ENCODE data around the gene IFITM5.

IFITM5 gene

DNA sequence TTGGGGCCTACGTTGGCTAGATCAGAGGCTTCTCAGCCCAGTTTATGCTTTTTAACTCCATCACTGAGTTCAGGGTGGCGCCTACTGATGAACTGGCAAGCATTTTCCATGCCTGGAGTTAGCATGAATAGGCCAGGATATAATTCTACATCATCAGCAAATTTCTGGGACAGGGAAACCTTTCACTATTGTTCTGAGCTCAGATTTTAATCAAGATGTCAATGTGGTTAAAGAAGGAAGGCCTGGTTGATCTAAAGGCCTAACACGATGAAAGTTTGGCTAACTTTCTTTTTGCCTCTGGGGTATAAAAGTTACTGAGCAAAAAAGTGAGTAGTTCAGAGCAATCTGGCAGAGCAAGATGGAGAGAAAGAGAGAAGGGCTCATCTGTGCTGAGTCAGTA is 43.0 kb upstream of the IFITM5 start (continued):
- TF ChIP-seq, protein P1, sequence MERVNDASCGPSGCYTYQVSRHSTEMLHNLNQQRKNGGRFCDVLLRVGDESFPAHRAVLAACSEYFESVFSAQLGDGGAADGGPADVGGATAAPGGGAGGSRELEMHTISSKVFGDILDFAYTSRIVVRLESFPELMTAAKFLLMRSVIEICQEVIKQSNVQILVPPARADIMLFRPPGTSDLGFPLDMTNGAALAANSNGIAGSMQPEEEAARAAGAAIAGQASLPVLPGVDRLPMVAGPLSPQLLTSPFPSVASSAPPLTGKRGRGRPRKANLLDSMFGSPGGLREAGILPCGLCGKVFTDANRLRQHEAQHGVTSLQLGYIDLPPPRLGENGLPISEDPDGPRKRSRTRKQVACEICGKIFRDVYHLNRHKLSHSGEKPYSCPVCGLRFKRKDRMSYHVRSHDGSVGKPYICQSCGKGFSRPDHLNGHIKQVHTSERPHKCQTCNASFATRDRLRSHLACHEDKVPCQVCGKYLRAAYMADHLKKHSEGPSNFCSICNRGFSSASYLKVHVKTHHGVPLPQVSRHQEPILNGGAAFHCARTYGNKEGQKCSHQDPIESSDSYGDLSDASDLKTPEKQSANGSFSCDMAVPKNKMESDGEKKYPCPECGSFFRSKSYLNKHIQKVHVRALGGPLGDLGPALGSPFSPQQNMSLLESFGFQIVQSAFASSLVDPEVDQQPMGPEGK (CRISPR knock-in tag; IDR thresholded peaks at IDR 0.05; ENCODE audit: borderline replicate concordance): no peak
- TF ChIP-seq TOX (CRISPR knock-in tag; IDR thresholded peaks at IDR 0.05; ENCODE audit: borderline replicate concordance) (no peak), SNAI2 (CRISPR knock-in tag; IDR thresholded peaks at IDR 0.05) (no peak), ZNF565 (CRISPR knock-in tag; conservative IDR thresholded peaks at IDR 0.05; ENCODE audit: low read depth) (no peak), OSR1 (CRISPR knock-in tag; IDR thresholded peaks at IDR 0.05) (no peak)

DNA sequence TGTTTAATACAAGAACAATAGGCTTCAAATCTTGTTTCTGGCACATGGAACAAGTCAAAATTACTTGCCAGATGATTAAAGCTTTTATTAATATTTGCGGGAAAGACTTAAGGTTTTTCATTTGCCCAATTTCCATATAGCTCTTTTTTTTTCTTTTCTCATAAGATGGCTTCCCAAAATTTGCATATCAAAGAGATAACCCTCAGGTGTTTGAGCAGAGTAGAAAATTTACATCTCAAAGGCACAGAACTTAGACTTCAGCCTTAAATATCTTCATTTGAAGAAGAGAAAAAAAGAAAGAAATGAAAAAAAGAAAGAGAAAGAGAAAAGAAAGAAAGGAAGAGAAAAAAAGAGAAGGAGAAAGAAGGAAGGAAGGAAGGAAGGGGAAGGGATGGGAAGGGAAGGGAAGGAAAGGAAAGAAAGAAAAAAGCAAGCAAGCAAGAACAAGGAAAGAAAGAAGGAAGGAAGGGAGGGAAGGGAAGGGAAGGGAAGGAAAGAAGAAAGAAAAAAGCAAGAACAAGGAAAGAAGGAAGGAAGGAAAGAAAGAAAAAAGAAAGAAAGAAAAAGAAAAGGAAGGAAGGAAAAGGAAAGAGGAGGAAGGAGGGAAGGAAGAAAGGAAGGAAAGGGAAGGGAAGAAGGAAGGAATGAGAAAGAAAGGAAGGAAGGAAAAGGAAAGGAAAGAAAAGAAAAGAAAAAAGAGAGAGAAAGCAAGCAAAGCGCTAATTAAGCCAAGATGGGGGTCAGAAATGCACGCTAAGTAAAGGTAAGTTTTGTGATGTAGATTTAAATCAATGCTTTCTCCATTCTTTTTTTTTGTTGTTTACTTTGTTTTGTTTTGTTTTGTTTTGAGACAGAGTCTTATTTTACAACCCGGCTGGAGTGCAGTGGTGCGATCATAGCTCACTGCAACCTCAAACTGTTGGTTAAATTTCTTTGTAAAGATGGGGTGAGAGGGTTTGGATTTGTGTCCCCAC is 41.5 kb upstream of the IFITM5 start:
- ATAC-seq: no peak
- TF ChIP-seq CSDC2 (CRISPR knock-in tag; IDR thresholded peaks at IDR 0.05) (no peak), OSR1 (CRISPR knock-in tag; IDR thresholded peaks at IDR 0.05) (no peak), ZC3H10 (CRISPR knock-in tag; IDR thresholded peaks at IDR 0.05) (no peak), ZNF8 (CRISPR knock-in tag; IDR thresholded peaks at IDR 0.05) (no peak), ARNTL (CRISPR knock-in tag; IDR thresholded peaks at IDR 0.05; ENCODE audit: borderline replicate concordance, low read depth) (no peak), ZFP3 (CRISPR knock-in tag; IDR thresholded peaks at IDR 0.05) (no peak), RARB (CRISPR knock-in tag; IDR thresholded peaks at IDR 0.05) (no peak), ZNF565 (CRISPR knock-in tag; conservative IDR thresholded peaks at IDR 0.05; ENCODE audit: low read depth) (no peak), ZNF70 (CRISPR knock-in tag; IDR thresholded peaks at IDR 0.05) (no peak), TCF4 (CRISPR knock-in tag; IDR thresholded peaks at IDR 0.05; ENCODE audit: borderline replicate concordance) (no peak), ESRRG (CRISPR knock-in tag; IDR thresholded peaks at IDR 0.05) (no peak), GLIS3 (CRISPR knock-in tag; IDR thresholded peaks at IDR 0.05) (no peak), TOX (CRISPR knock-in tag; IDR thresholded peaks at IDR 0.05; ENCODE audit: borderline replicate concordance) (no peak), SNAI2 (CRISPR knock-in tag; IDR thresholded peaks at IDR 0.05) (no peak)
- TF ChIP-seq, protein P2, sequence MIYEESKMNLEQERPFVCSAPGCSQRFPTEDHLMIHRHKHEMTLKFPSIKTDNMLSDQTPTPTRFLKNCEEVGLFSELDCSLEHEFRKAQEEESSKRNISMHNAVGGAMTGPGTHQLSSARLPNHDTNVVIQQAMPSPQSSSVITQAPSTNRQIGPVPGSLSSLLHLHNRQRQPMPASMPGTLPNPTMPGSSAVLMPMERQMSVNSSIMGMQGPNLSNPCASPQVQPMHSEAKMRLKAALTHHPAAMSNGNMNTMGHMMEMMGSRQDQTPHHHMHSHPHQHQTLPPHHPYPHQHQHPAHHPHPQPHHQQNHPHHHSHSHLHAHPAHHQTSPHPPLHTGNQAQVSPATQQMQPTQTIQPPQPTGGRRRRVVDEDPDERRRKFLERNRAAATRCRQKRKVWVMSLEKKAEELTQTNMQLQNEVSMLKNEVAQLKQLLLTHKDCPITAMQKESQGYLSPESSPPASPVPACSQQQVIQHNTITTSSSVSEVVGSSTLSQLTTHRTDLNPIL (CRISPR knock-in tag; IDR thresholded peaks at IDR 0.05; ENCODE audit: low read depth): no peak
- TF ChIP-seq, protein P3, sequence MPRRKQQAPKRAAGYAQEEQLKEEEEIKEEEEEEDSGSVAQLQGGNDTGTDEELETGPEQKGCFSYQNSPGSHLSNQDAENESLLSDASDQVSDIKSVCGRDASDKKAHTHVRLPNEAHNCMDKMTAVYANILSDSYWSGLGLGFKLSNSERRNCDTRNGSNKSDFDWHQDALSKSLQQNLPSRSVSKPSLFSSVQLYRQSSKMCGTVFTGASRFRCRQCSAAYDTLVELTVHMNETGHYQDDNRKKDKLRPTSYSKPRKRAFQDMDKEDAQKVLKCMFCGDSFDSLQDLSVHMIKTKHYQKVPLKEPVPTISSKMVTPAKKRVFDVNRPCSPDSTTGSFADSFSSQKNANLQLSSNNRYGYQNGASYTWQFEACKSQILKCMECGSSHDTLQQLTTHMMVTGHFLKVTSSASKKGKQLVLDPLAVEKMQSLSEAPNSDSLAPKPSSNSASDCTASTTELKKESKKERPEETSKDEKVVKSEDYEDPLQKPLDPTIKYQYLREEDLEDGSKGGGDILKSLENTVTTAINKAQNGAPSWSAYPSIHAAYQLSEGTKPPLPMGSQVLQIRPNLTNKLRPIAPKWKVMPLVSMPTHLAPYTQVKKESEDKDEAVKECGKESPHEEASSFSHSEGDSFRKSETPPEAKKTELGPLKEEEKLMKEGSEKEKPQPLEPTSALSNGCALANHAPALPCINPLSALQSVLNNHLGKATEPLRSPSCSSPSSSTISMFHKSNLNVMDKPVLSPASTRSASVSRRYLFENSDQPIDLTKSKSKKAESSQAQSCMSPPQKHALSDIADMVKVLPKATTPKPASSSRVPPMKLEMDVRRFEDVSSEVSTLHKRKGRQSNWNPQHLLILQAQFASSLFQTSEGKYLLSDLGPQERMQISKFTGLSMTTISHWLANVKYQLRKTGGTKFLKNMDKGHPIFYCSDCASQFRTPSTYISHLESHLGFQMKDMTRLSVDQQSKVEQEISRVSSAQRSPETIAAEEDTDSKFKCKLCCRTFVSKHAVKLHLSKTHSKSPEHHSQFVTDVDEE (CRISPR knock-in tag; IDR thresholded peaks at IDR 0.05): no peak
- TF ChIP-seq, protein P4, sequence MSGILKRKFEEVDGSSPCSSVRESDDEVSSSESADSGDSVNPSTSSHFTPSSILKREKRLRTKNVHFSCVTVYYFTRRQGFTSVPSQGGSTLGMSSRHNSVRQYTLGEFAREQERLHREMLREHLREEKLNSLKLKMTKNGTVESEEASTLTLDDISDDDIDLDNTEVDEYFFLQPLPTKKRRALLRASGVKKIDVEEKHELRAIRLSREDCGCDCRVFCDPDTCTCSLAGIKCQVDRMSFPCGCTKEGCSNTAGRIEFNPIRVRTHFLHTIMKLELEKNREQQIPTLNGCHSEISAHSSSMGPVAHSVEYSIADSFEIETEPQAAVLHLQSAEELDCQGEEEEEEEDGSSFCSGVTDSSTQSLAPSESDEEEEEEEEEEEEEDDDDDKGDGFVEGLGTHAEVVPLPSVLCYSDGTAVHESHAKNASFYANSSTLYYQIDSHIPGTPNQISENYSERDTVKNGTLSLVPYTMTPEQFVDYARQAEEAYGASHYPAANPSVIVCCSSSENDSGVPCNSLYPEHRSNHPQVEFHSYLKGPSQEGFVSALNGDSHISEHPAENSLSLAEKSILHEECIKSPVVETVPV (CRISPR knock-in tag; IDR thresholded peaks at IDR 0.05): no peak

DNA sequence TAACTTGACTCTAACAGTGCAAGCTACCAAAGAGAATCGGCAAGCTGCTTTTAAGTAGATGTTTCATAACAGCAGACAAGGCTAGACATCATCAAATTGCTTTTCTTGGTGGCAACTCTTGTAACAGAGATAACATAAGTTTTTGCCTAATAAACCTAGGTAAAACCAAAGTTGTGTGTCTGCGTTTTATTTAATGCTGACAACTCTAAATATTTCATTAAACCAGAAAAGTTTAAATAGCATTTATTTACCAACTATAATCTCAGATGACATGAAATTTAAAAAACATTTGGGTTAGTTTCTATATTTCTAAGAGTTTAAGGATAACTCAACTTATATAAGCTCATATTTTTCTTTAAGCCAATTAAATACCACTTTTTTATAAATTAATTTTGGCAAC is 40.6 kb upstream of the IFITM5 start:
- no peak for ATAC-seq
- no peak for TF ChIP-seq GLIS3 (CRISPR knock-in tag; IDR thresholded peaks at IDR 0.05)
- TF ChIP-seq TOX (CRISPR knock-in tag; IDR thresholded peaks at IDR 0.05; ENCODE audit: borderline replicate concordance): no peak
- TF ChIP-seq BACH2 (CRISPR knock-in tag; IDR thresholded peaks at IDR 0.05; ENCODE audit: borderline replicate concordance): no peak
- TF ChIP-seq, protein P3 (CRISPR knock-in tag; IDR thresholded peaks at IDR 0.05): no peak
- TF ChIP-seq ZFP30 (CRISPR knock-in tag; IDR thresholded peaks at IDR 0.05): no peak
- no peak for TF ChIP-seq ESRRG (CRISPR knock-in tag; IDR thresholded peaks at IDR 0.05)
- TF ChIP-seq, protein P5, sequence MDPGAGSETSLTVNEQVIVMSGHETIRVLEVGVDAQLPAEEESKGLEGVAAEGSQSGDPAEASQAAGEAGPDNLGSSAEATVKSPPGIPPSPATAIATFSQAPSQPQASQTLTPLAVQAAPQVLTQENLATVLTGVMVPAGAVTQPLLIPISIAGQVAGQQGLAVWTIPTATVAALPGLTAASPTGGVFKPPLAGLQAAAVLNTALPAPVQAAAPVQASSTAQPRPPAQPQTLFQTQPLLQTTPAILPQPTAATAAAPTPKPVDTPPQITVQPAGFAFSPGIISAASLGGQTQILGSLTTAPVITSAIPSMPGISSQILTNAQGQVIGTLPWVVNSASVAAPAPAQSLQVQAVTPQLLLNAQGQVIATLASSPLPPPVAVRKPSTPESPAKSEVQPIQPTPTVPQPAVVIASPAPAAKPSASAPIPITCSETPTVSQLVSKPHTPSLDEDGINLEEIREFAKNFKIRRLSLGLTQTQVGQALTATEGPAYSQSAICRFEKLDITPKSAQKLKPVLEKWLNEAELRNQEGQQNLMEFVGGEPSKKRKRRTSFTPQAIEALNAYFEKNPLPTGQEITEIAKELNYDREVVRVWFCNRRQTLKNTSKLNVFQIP (CRISPR knock-in tag; IDR thresholded peaks at IDR 0.05; ENCODE audit: borderline replicate concordance, low read depth): no peak
- TF ChIP-seq OSR1 (CRISPR knock-in tag; IDR thresholded peaks at IDR 0.05): no peak
- TF ChIP-seq, protein P1 (CRISPR knock-in tag; IDR thresholded peaks at IDR 0.05; ENCODE audit: borderline replicate concordance): no peak
- TF ChIP-seq SNAI2 (CRISPR knock-in tag; IDR thresholded peaks at IDR 0.05): no peak
- TF ChIP-seq PPARA (CRISPR knock-in tag; IDR thresholded peaks at IDR 0.05; ENCODE audit: borderline replicate concordance): no peak
- no peak for TF ChIP-seq ZC3H10 (CRISPR knock-in tag; IDR thresholded peaks at IDR 0.05)
- no peak for TF ChIP-seq ZNF70 (CRISPR knock-in tag; IDR thresholded peaks at IDR 0.05)
